ENCODE data around the gene TOR3A. TPM values are rescaled to one million over a fixed set of nuclear protein-coding genes. Genes with fewer than 3 reads are reported as not detected.

TOR3A gene
- total and polyA plus RNA-seq, 4 donors, result 14.4 to 44.8 (median 32.0) TPM

DNA sequence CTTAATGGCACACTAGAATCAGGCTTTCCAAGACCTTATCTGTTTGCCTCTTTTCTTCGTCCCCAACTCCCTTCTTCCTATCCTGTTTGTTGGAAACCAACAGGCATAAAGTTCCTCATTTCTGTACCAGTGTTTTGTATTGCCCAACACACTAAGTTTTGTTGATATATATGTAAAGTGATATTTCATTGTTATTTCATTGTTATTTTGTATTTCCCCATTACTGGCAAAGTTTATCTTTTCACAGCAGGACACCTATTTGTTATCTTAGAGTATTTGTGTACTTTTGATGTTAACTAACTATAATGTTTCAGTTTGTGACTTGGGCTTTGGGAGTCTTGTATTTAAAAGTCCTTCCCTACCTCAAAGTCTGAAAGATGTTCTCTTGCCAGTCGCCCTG is 29.1 kb upstream of the TOR3A start:
- H3K4me1 ChIP-seq (ENCODE audit: control insufficient read depth in 5 of 5, insufficient read depth in 5 of 5, low read length in 5 of 5), result peaks cover 0 to 2% (median 0%) of the 10 kb centered on the region in 5 donors
- DNase-seq (no peak), ATAC-seq (ENCODE audit: insufficient read depth, low FRiP score) (no peak)
- H3K4me3 ChIP-seq, result no peak overlapping the region
- H3K9me3 ChIP-seq (ENCODE audit: control insufficient read depth in 4 of 4, insufficient read depth in 3 of 4, low read length in 3 of 4), result peaks cover 0 to 1% (median 0%) of the 10 kb centered on the region in 4 donors
- H3K27ac ChIP-seq (ENCODE audit: low read depth in 1 of 2, low read length in 1 of 2), result no peak overlapping the region
- WGBS, 2 donors, result 60 to 74% methylated on average over 2 of the region's 2 CpGs
- H3K9ac ChIP-seq (ENCODE audit: insufficient read depth in 1 of 2, low read length in 2 of 2), result no peak overlapping the region
- TF ChIP-seq, protein P1, sequence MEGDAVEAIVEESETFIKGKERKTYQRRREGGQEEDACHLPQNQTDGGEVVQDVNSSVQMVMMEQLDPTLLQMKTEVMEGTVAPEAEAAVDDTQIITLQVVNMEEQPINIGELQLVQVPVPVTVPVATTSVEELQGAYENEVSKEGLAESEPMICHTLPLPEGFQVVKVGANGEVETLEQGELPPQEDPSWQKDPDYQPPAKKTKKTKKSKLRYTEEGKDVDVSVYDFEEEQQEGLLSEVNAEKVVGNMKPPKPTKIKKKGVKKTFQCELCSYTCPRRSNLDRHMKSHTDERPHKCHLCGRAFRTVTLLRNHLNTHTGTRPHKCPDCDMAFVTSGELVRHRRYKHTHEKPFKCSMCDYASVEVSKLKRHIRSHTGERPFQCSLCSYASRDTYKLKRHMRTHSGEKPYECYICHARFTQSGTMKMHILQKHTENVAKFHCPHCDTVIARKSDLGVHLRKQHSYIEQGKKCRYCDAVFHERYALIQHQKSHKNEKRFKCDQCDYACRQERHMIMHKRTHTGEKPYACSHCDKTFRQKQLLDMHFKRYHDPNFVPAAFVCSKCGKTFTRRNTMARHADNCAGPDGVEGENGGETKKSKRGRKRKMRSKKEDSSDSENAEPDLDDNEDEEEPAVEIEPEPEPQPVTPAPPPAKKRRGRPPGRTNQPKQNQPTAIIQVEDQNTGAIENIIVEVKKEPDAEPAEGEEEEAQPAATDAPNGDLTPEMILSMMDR (IDR thresholded peaks at IDR 0.05; ENCODE audit: control extremely low read depth, extremely low read depth), result no peak
- H3K27me3 ChIP-seq (ENCODE audit: control insufficient read depth in 3 of 3, insufficient read depth in 3 of 3, low read length in 2 of 3), result no peaks in the 10 kb centered on the region
- H3K36me3 ChIP-seq (ENCODE audit: control insufficient read depth in 4 of 4, insufficient read depth in 4 of 4, low read length in 4 of 4), result peaks cover 3 to 22% (median 12%) of the 10 kb centered on the region in 4 donors

DNA sequence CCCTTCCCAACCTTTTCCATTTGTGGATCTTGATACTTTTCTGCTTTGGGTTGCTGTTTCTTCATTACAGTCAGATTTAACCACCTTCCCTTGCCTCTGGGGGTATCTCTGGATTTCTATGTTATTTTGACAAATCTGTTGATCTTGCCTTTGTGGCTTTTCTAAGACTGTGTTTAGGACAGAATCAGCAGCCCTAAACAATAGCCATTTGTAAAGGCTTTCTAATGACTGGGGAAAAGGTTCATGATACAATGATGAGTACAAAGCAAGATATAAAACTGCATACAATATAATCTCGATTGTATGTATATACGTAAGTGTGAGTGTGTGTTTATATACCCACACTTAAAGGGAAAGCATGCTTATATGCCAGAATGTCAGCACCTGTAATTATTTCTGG is 28.4 kb upstream of the TOR3A start:
- DNase-seq (no peak), ATAC-seq (ENCODE audit: insufficient read depth, low FRiP score) (no peak)
- peaks cover 0 to 1% (median 0%) of the 10 kb centered on the region in 4 donors for H3K9me3 ChIP-seq (ENCODE audit: control insufficient read depth in 4 of 4, insufficient read depth in 3 of 4, low read length in 3 of 4)
- no peak overlapping the region for H3K4me3 ChIP-seq
- H3K27ac ChIP-seq (ENCODE audit: low read depth in 1 of 2, low read length in 1 of 2), result no peak overlapping the region
- no peaks in the 10 kb centered on the region for H3K27me3 ChIP-seq (ENCODE audit: control insufficient read depth in 3 of 3, insufficient read depth in 3 of 3, low read length in 2 of 3)
- H3K9ac ChIP-seq (ENCODE audit: insufficient read depth in 1 of 2, low read length in 2 of 2), result no peak overlapping the region
- TF ChIP-seq, protein P1 (IDR thresholded peaks at IDR 0.05; ENCODE audit: control extremely low read depth, extremely low read depth), result no peak
- peaks cover 0 to 3% (median 0%) of the 10 kb centered on the region in 5 donors for H3K4me1 ChIP-seq (ENCODE audit: control insufficient read depth in 5 of 5, insufficient read depth in 5 of 5, low read length in 5 of 5)
- H3K36me3 ChIP-seq (ENCODE audit: control insufficient read depth in 4 of 4, insufficient read depth in 4 of 4, low read length in 4 of 4), result peaks cover 5 to 22% (median 12%) of the 10 kb centered on the region in 4 donors
- WGBS, 2 donors, result 89 to 92% methylated on average over 2 of the region's 2 CpGs

DNA sequence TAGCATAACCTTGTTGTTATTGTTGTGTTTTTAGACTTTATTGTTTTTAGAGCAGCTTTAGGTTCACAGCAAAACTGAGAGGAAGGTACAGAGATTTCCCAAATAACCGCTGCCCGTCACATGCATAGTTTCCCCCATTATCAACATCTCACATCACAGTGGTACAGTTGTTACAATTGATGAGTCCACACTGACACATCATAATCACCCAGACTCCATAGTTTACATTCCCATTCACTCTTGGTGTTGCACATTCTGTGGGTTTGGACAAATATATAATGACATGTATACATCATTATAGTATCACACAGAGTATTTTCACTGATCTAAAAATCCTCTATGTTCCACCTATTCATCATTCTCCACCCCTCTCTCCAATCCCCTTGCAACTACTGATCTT is 25.9 kb upstream of the TOR3A start:
- WGBS, 2 donors, result 100% methylated on average over 2 of the region's 2 CpGs
- no peak overlapping the region for H3K27ac ChIP-seq (ENCODE audit: low read depth in 1 of 2, low read length in 1 of 2)
- TF ChIP-seq, protein P1 (IDR thresholded peaks at IDR 0.05; ENCODE audit: control extremely low read depth, extremely low read depth), result no peak
- no peak overlapping the region for H3K4me3 ChIP-seq
- H3K27me3 ChIP-seq (ENCODE audit: control insufficient read depth in 3 of 3, insufficient read depth in 3 of 3, low read length in 2 of 3), result no peaks in the 10 kb centered on the region
- no peak for DNase-seq
- H3K9me3 ChIP-seq (ENCODE audit: control insufficient read depth in 4 of 4, insufficient read depth in 3 of 4, low read length in 3 of 4), result peaks cover 0 to 1% (median 0%) of the 10 kb centered on the region in 4 donors
- H3K4me1 ChIP-seq (ENCODE audit: control insufficient read depth in 5 of 5, insufficient read depth in 5 of 5, low read length in 5 of 5), result peaks cover 0 to 3% (median 0%) of the 10 kb centered on the region in 5 donors
- no peak for ATAC-seq (ENCODE audit: insufficient read depth, low FRiP score)
- peaks cover 7 to 26% (median 12%) of the 10 kb centered on the region in 4 donors for H3K36me3 ChIP-seq (ENCODE audit: control insufficient read depth in 4 of 4, insufficient read depth in 4 of 4, low read length in 4 of 4)
- no peak overlapping the region for H3K9ac ChIP-seq (ENCODE audit: insufficient read depth in 1 of 2, low read length in 2 of 2)

All from lung (tissue), 12 donors.